Stimulated activated memory B cell treated with anti-CD40 and anti-IgM and Interleukin-4, amounts not matched to agents 10 μg/mL and 1 μg/mL and 100 μg/mL, for 72 hours (primary cell): ENCODE measurements around the gene ENAH.

Source experiments
- ATAC-seq: fragments of 150-1000 bp; cut with Tn5 transposase; 2 replicates; pipeline ENCODE4 v1.10.0; 2021
- H3K27ac Mint-ChIP-seq: one replicate; pipeline ENCODE4 v1.8.0; 2022; ENCODE audit warnings: mild to moderate bottlenecking, mixed read lengths
- H3K27me3 Mint-ChIP-seq: one replicate; pipeline ENCODE4 v1.8.0; 2022; ENCODE audit warnings: mixed read lengths
- H3K36me3 Mint-ChIP-seq: one replicate; pipeline ENCODE4 v1.8.0; 2022; ENCODE audit warnings: mixed read lengths
- H3K4me1 Mint-ChIP-seq: one replicate; pipeline ENCODE4 v1.8.0; 2022; ENCODE audit warnings: mixed read lengths
- H3K4me3 Mint-ChIP-seq: one replicate; pipeline ENCODE4 v1.8.0; 2022; ENCODE audit warnings: mild to moderate bottlenecking, moderate library complexity, mixed read lengths
- H3K9me3 Mint-ChIP-seq: one replicate; pipeline ENCODE4 v1.8.0; 2022; ENCODE audit warnings: mixed read lengths

ENAH gene

DNA sequence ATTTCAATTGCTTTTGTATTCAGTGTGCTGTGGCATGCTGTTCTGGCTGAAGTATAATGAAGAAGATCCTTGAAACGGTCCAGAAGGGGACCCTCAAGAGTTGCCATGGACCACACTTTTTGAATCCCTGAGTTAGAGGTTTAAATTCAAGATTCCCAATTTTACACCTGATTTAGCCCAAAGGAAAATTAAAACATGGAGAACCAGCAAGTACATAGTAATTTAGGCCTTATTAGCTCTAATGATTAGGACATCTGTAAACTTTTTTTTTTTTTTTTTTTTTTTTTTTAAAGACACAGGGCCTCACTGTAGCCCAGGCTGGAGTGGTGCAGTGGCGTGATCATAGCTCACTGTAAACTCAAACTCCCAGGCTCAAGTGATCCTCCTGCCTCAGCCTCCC is 107.3 kb downstream of the ENAH start:
- H3K9me3 Mint-ChIP-seq = no peaks in the 10 kb centered on the region
- no peak for ATAC-seq
- no peaks in the 10 kb centered on the region for H3K36me3 Mint-ChIP-seq
- H3K4me3 Mint-ChIP-seq = no peak overlapping the region
- no peaks in the 10 kb centered on the region for H3K4me1 Mint-ChIP-seq
- no peak overlapping the region for H3K27ac Mint-ChIP-seq
- no peaks in the 10 kb centered on the region for H3K27me3 Mint-ChIP-seq

- H3K27me3 Mint-ChIP-seq = no peaks in the 10 kb centered on the region
- peaks cover under 1% of the 10 kb centered on the region for H3K4me1 Mint-ChIP-seq
- no peak overlapping the region for H3K27ac Mint-ChIP-seq
- H3K36me3 Mint-ChIP-seq = no peaks in the 10 kb centered on the region
- no peak overlapping the region for H3K4me3 Mint-ChIP-seq
- no peaks in the 10 kb centered on the region for H3K9me3 Mint-ChIP-seq
- no peak for ATAC-seq
Observed at GRCh38 chr1:225544924-225545323, 108.0 kb downstream of the ENAH start.

DNA sequence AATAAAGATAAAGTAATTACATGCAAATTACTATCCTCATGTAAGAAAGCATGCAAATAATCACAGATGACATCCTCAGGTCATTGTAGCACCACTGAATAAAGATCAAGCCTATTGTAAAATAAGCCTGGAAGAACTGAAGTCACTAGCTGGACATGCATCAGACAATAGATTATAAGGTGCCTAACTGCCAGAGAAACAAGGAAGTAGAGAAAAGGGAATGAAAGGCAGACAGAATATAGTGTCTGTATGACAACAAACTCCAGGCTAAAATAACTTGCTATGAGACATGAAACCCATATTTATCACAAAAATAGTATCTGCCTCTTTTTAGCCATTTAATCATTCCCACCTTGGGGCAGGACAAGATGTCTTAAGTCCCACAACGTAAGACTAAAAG is 108.7 kb downstream of the ENAH start:
- Mint-ChIP-seq H3K4me1 (peaks cover 7% of the 10 kb centered on the region), H3K27ac (no peak overlapping the region), H3K9me3 (no peaks in the 10 kb centered on the region), H3K36me3 (no peaks in the 10 kb centered on the region), H3K4me3 (no peak overlapping the region), H3K27me3 (peaks cover 2% of the 10 kb centered on the region)
- no peak for ATAC-seq

- Mint-ChIP-seq H3K27ac (no peak overlapping the region), H3K4me3 (no peak overlapping the region), H3K4me1 (peaks cover 14% of the 10 kb centered on the region), H3K9me3 (no peaks in the 10 kb centered on the region), H3K27me3 (peaks cover 11% of the 10 kb centered on the region), H3K36me3 (no peaks in the 10 kb centered on the region)
- no peak for ATAC-seq
Observed at GRCh38 chr1:225543350-225543749, 109.6 kb downstream of the ENAH start.

GRCh38 chr1:225541383-225541782 is 111.5 kb downstream of the ENAH start:
- Mint-ChIP-seq H3K36me3 (no peaks in the 10 kb centered on the region), H3K9me3 (no peaks in the 10 kb centered on the region), H3K27me3 (peaks cover 11% of the 10 kb centered on the region), H3K4me1 (peaks cover 14% of the 10 kb centered on the region), H3K27ac (no peak overlapping the region), H3K4me3 (no peak overlapping the region)
- ATAC-seq = no peak

DNA sequence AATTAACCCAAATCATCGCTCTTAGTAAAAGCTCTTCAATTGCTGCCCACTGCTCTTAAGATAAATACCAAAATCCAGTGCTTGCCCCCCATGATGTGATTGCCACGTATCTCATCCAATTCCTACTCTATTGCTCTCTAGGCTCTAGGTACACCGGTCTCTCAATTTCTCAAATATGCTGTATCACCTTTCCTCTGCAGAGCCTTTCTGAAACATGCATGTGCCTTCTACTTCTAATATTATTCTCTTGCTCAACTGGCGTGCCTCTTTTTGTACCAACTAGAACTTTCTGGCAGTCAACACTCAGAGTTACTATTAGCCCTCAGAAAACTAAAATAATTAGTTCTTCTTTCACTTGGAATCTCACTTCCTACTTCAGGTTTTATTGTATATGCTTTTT is 113.3 kb downstream of the ENAH start:
- ATAC-seq = no peak
- Mint-ChIP-seq H3K27me3 (peaks cover 11% of the 10 kb centered on the region), H3K4me1 (peaks cover 14% of the 10 kb centered on the region), H3K4me3 (no peak overlapping the region), H3K36me3 (no peaks in the 10 kb centered on the region), H3K9me3 (no peaks in the 10 kb centered on the region), H3K27ac (no peak overlapping the region)

- H3K36me3 Mint-ChIP-seq = no peaks in the 10 kb centered on the region
Observed at GRCh38 chr1:225539069-225539468, 113.9 kb downstream of the ENAH start.

GRCh38 chr1:225537554-225538251 is 115.2 kb downstream of the ENAH start:
- no peak overlapping the region for H3K4me3 Mint-ChIP-seq
- H3K27ac Mint-ChIP-seq = no peak overlapping the region
- no peaks in the 10 kb centered on the region for H3K36me3 Mint-ChIP-seq
- ATAC-seq = no peak
- H3K9me3 Mint-ChIP-seq = no peaks in the 10 kb centered on the region
- peaks cover 11% of the 10 kb centered on the region for H3K27me3 Mint-ChIP-seq
- peaks cover 14% of the 10 kb centered on the region for H3K4me1 Mint-ChIP-seq

More at GRCh38 chr1:225539069-225539468, 113.9 kb downstream of the ENAH start:
- peaks cover 11% of the 10 kb centered on the region for H3K27me3 Mint-ChIP-seq
- no peak overlapping the region for H3K27ac Mint-ChIP-seq
- no peaks in the 10 kb centered on the region for H3K9me3 Mint-ChIP-seq
- peaks cover 14% of the 10 kb centered on the region for H3K4me1 Mint-ChIP-seq
- H3K4me3 Mint-ChIP-seq = no peak overlapping the region
- ATAC-seq = no peak

DNA sequence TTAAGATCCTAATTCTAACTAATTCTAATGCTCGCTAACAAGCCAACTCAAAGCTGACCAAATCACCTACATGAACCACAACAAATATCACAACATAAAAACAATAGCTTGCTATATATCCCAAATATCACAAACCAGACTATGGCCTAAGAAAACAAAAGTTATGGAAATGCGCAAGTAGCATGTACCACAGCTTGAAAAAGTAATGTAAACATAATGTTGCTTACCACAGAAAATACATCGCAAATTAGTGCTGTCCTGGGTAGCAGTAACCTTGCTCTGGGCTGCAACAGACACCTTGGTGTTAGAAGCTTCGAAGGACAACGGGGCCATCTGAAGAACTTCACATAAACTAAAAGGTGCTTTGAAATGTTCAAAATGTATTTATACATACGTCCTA is 117.6 kb downstream of the ENAH start:
- ATAC-seq = no peak
- peaks cover 14% of the 10 kb centered on the region for H3K4me1 Mint-ChIP-seq
- H3K27ac Mint-ChIP-seq = no peak overlapping the region
- H3K36me3 Mint-ChIP-seq = no peaks in the 10 kb centered on the region
- H3K4me3 Mint-ChIP-seq = no peak overlapping the region
- no peaks in the 10 kb centered on the region for H3K9me3 Mint-ChIP-seq
- H3K27me3 Mint-ChIP-seq = peaks cover 11% of the 10 kb centered on the region

DNA sequence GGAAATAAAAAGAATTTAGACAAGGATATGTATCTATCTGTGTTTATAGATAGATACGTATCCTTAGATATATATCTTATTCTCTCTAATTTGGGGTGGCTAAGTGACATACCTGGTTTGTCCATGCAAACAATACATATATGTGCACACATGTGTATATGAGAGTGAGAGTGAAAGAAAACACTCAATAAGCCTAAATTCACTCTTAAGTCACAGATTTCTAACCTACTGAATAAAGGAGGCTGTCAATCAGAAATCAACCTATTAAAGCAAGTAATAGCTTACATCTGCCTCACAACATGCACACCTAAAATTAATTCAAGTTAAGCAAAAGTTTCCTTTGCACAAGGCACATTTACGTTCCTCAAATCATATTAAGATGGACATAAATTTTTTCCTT is 118.2 kb downstream of the ENAH start:
- no peak overlapping the region for H3K27ac Mint-ChIP-seq
- H3K27me3 Mint-ChIP-seq = peaks cover 11% of the 10 kb centered on the region
- H3K36me3 Mint-ChIP-seq = no peaks in the 10 kb centered on the region
- H3K9me3 Mint-ChIP-seq = no peaks in the 10 kb centered on the region
- peaks cover 12% of the 10 kb centered on the region for H3K4me1 Mint-ChIP-seq
- ATAC-seq = no peak
- no peak overlapping the region for H3K4me3 Mint-ChIP-seq

- Mint-ChIP-seq H3K4me3 (no peak overlapping the region), H3K36me3 (no peaks in the 10 kb centered on the region), H3K27me3 (peaks cover 7% of the 10 kb centered on the region)
Observed at GRCh38 chr1:225534135-225534534, 118.8 kb downstream of the ENAH start.

DNA sequence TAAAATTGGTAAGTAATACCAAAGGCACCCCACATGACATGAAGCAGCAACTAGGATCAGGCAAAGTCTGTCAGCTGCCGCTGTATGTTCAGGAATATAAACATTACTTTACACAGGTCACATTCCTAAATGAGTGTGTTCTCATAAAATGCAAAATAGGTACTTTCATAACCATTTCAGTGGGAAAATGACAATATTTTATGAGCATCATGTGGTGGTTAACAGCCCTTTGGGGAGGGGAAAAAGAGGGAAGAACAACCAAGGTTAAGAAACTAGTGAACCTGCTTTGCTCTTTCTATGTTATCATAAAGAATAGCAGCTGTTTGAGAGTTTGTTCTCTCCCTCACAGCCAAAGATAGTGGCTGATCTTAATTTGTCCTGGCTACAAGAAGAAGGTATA is 119.7 kb downstream of the ENAH start:
- Mint-ChIP-seq H3K4me1 (no peaks in the 10 kb centered on the region), H3K27ac (no peak overlapping the region), H3K36me3 (no peaks in the 10 kb centered on the region), H3K9me3 (no peaks in the 10 kb centered on the region), H3K4me3 (no peak overlapping the region), H3K27me3 (no peaks in the 10 kb centered on the region)
- no peak for ATAC-seq

More at GRCh38 chr1:225534135-225534534, 118.8 kb downstream of the ENAH start:
- no peak for ATAC-seq
- Mint-ChIP-seq H3K27ac (no peak overlapping the region), H3K4me1 (peaks cover 6% of the 10 kb centered on the region), H3K9me3 (no peaks in the 10 kb centered on the region)

DNA sequence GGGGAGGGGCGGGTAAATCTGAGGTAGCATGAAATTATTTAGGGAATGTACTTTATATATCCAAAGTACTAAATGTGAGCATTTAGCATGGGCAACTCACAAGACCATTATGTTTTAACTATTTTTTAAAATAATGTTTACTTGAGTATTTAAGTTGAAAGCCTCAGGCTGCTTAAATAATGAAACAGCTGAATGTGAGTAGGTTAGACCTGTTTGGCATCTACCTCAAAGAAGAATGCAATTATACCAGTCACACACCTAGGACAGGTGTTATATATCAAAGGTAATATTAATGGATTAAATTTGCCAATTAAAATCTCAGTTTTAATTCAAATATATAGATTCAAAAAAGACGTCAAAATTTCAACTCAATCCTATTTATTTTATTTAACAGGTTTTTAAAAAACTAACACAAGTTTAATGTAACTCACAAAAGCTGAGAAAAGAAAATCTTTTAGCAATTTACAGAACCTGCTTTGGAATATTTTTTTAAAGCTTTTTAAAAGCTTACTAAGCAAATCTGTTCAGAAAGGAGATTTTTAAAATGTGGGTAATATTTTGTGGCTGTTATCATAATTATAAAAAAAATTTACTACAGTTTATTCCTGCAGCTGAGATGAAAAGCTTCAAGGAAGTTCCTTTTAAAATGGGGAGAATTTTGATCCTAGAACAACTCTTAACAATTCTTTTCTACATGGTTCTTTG is 120.5 kb downstream of the ENAH start:
- H3K27me3 Mint-ChIP-seq = no peaks in the 10 kb centered on the region
- H3K27ac Mint-ChIP-seq = no peak overlapping the region
- no peaks in the 10 kb centered on the region for H3K36me3 Mint-ChIP-seq
- H3K9me3 Mint-ChIP-seq = no peaks in the 10 kb centered on the region
- H3K4me3 Mint-ChIP-seq = no peak overlapping the region
- H3K4me1 Mint-ChIP-seq = no peaks in the 10 kb centered on the region
- ATAC-seq = no peak

DNA sequence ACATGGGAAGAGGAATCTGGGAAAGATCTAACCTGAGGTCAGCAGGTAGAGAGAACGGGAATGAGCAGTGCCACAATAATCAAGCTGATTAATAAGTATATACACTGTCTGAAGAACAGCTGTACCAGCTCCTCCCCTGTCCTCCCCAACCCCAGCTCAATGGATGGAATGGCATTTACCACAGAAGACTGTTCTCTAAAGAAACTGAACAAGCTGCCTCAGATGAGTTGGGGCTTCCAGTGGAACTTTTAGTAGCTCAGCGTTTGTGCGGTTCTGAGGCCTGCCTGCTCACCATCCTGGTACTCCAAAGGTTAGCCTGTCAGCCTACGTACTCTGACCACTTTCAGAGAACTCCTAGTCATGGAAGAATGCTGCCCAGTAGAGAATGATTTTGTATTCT is 123.2 kb downstream of the ENAH start:
- ATAC-seq = no peak
- Mint-ChIP-seq H3K4me3 (no peak overlapping the region), H3K36me3 (no peaks in the 10 kb centered on the region), H3K27ac (no peak overlapping the region), H3K9me3 (no peaks in the 10 kb centered on the region), H3K27me3 (peaks cover 15% of the 10 kb centered on the region), H3K4me1 (no peaks in the 10 kb centered on the region)

GRCh38 chr1:225527575-225527974 is 125.3 kb downstream of the ENAH start:
- no peak overlapping the region for H3K27ac Mint-ChIP-seq
- H3K9me3 Mint-ChIP-seq = no peaks in the 10 kb centered on the region
- ATAC-seq = no peak
- no peaks in the 10 kb centered on the region for H3K36me3 Mint-ChIP-seq
- no peak overlapping the region for H3K4me3 Mint-ChIP-seq
- H3K4me1 Mint-ChIP-seq = no peaks in the 10 kb centered on the region
- peaks cover 15% of the 10 kb centered on the region for H3K27me3 Mint-ChIP-seq

DNA sequence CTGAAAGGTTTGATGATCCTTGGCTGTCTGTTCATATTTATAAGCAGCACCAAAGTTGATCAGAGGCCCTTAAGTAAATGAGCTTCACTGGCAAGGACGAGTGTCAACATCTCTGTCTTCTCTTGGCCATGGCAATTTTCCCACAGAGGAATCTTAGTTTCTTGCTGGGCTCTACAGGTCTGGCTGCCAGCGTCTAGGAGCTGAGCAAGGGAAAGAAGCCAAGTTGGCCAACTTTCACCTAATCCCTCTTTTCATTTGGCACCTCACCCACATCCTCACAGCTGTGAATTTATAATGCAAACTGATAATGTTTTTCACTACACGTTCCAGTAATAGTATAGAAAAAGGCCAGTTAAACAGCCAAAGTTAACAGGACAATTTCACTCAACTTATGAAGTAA is 126.0 kb downstream of the ENAH start:
- Mint-ChIP-seq H3K27me3 (peaks cover 15% of the 10 kb centered on the region), H3K36me3 (no peaks in the 10 kb centered on the region), H3K9me3 (no peaks in the 10 kb centered on the region), H3K4me3 (no peak overlapping the region), H3K27ac (no peak overlapping the region), H3K4me1 (no peaks in the 10 kb centered on the region)
- no peak for ATAC-seq
